ENCODE measurements around the gene CDH6. TPM values are rescaled to one million over a fixed set of nuclear protein-coding genes. Genes with fewer than 3 reads are reported as not detected.
A peak's percentile ranks its signal among the peaks of the same experiment; 100 is the strongest.

The CDH6 gene
- total and polyA plus RNA-seq, 8 donors: 0.29 to 9.2 (median 0.31) TPM; not detected in 2

- Histone ChIP-seq H3K4me1 (peaks cover 4 to 28% (median 24%) of the 10 kb centered on the region in 4 donors), H3K4me3 (no peak overlapping the region), H3K27ac (peak overlapping the region in 1 of 5 donors; percentile 26), H3K9me3 (no peaks in the 10 kb centered on the region), H3K36me3 (no peaks in the 10 kb centered on the region), H3K27me3 (peaks cover 0 to 60% (median 35%) of the 10 kb centered on the region in 3 donors)
- TF ChIP-seq EP300 (IDR thresholded peaks at IDR 0.05) (no peak), POLR2AphosphoS5 (IDR thresholded peaks at IDR 0.05) (no peak), CTCF (IDR thresholded peaks at IDR 0.05) (no peak), POLR2A (IDR thresholded peaks at IDR 0.05) (no peak)
- DNase-seq: peak in 1 of 2 donors; percentile 36
- WGBS, 5 donors: 27 to 48% (median 45%) methylated on average over 2 of the region's 2 CpGs
- intact Hi-C loops (cut with DNase I; ENCODE audit: low total_unique reads): no loop called here
Observed at GRCh38 chr5:31196309-31196708, 2.8 kb downstream of the CDH6 start.

- H3K27ac ChIP-seq: peak overlapping the region in 1 of 5 donors; percentile 26
- TF ChIP-seq POLR2AphosphoS5 (IDR thresholded peaks at IDR 0.05): no peak
- TF ChIP-seq POLR2A (IDR thresholded peaks at IDR 0.05): no peak
- TF ChIP-seq CTCF (IDR thresholded peaks at IDR 0.05): no peak
- no peak for TF ChIP-seq EP300 (IDR thresholded peaks at IDR 0.05)
- DNase-seq: no peak
Observed at GRCh38 chr5:31197183-31197582, 3.7 kb downstream of the CDH6 start.

GRCh38 chr5:31204958-31205357 is 11.5 kb downstream of the CDH6 start:
- no peak overlapping the region for H3K27ac ChIP-seq
- H3K4me3 ChIP-seq: no peak overlapping the region
- DNase-seq: no peak
- 78 to 82% (median 79%) methylated on average over 1 of the region's 1 CpG for WGBS, 5 donors
- intact Hi-C loops (cut with DNase I; ENCODE audit: low total_unique reads): no loop called here
- H3K4me1 ChIP-seq: no peaks in the 10 kb centered on the region
- H3K9me3 ChIP-seq: no peaks in the 10 kb centered on the region
- TF ChIP-seq POLR2AphosphoS5 (IDR thresholded peaks at IDR 0.05): no peak
- TF ChIP-seq POLR2A (IDR thresholded peaks at IDR 0.05): no peak
- no peak for TF ChIP-seq EP300 (IDR thresholded peaks at IDR 0.05)
- TF ChIP-seq CTCF (IDR thresholded peaks at IDR 0.05): no peak
- no peaks in the 10 kb centered on the region for H3K36me3 ChIP-seq
- no peaks in the 10 kb centered on the region for H3K27me3 ChIP-seq

More at GRCh38 chr5:31197183-31197582, 3.7 kb downstream of the CDH6 start:
- Histone ChIP-seq H3K9me3 (no peaks in the 10 kb centered on the region), H3K36me3 (no peaks in the 10 kb centered on the region), H3K27me3 (peaks cover 0 to 60% (median 35%) of the 10 kb centered on the region in 3 donors), H3K4me3 (no peak overlapping the region), H3K4me1 (peaks cover 4 to 28% (median 24%) of the 10 kb centered on the region in 4 donors)
- 33 to 61% (median 44%) methylated on average over 1 of the region's 1 CpG for WGBS, 5 donors
- intact Hi-C loops (cut with DNase I; ENCODE audit: low total_unique reads): no loop called here

GRCh38 chr5:31208043-31208442 is 14.6 kb downstream of the CDH6 start:
- no peaks in the 10 kb centered on the region for H3K36me3 ChIP-seq
- DNase-seq: no peak
- H3K27ac ChIP-seq: no peak overlapping the region
- peaks cover 0 to 2% (median 0%) of the 10 kb centered on the region in 4 donors for H3K4me1 ChIP-seq
- no peaks in the 10 kb centered on the region for H3K9me3 ChIP-seq
- 91 to 99% (median 93%) methylated on average over 4 to 6 of the region's 6 CpGs for whole genome bisulfite sequencing, 5 donors
- intact Hi-C loops (cut with DNase I; ENCODE audit: low total_unique reads): no loop called here
- no peak overlapping the region for H3K4me3 ChIP-seq
- no peaks in the 10 kb centered on the region for H3K27me3 ChIP-seq
- TF ChIP-seq POLR2A (IDR thresholded peaks at IDR 0.05) (no peak), CTCF (IDR thresholded peaks at IDR 0.05) (no peak)
